Measurements from ENCODE around the gene RAB7B.

- TF ChIP-seq CTCF (IDR thresholded peaks at IDR 0.05; ENCODE audit: low read depth, low read length, poor library complexity, severe bottlenecking) (no peak), EZH2phosphoT487 (IDR thresholded peaks at IDR 0.05; ENCODE audit: borderline replicate concordance, low read length) (no peak)
These were observed 47.7 kb downstream of the RAB7B start for GRCh38 chr1:205955499-205955898.
